ENCODE measurements around the gene C16orf82.
"Not testable (repeated sequence)": the region's sequence is repeated elsewhere in the genome, so short reads cannot be mapped to it uniquely, and the experiment has no call there.

Gene C16orf82

DNA sequence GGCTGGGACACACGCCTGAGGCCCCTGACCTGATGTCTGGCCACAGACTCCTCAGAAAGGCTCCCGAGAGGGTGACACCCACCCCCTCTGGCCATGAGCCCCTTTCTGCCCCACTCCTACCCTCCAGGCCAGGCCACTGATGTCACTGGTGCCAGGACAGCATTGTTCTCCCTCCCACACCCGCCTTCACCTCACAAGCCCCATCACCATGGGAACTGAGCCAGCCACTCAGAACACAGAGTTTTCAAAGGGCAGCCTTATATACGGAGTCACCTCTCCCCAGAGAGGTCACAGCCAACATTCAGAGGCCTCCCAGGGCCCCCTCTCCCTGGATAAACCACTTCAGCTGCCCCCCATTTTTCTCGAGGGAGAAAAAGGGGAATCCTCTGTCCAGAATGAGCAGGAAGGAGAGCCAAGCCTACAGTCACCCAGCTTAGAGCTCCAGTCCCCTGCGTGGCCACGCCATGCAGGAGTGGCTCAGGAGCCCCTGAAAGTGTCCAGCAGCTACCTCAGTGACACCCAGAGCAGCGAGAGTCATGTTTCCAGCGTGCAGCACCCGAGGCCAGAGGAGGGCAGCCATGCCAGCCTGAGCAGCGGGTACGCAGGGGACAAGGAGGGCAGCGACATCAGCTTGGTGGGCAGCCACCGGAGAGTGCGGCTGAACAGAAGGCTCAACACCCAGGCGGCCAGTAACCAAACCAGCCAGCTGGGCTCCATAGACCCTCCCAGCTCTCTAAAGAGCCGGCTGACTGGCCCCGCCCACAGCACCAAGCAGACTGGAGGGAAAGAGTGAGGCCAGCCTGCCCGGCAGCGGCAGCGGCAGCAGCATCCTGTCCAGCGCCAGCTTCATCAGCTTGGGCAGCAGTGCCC lies at the start of gene C16orf82:
Gene C16orf82 (plus strand): TSS at position 260 of the 870 bp plus-strand sequence.
- DNase-seq, result no peak

DNA sequence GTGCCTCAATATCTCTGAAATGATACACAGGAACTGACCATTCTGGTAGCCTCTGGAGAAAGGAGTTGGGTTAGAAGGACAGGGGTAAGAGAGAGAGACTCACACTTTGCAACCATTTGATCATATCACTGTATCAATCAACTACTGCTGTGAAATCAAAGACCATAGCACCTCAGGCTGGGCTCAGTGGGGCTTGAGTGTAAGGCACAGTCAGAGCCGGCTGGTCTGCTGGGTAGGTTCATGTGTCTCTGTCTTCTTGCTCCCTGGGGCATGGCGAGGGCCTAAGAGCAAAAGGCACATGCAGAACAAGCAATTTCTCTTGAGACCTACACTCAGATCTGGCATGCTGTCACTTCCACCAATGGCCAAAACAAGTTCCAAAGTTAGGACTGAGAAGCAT lies 46.7 kb upstream of the C16orf82 start:
- no peak for DNase-seq

DNA sequence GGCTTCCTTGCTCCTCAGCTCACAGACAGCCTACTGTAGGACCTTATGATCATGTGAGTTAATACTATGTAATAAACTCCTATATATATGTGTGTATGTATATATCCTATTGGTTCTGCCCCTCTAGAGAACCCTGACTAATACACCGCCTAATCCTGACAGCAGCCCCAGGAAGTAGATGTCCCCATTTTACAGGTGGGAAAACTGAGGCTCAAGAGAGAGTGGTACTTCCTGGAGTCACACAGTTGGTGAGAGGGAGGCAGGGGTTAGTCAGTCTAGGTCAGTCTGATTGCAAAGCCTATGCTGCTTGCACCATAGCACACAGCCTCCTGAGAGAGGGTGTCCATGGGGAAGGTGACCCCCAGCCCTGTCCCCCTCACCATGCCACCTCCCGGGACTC lies 42.7 kb upstream of the C16orf82 start:
- no peak for DNase-seq

DNA sequence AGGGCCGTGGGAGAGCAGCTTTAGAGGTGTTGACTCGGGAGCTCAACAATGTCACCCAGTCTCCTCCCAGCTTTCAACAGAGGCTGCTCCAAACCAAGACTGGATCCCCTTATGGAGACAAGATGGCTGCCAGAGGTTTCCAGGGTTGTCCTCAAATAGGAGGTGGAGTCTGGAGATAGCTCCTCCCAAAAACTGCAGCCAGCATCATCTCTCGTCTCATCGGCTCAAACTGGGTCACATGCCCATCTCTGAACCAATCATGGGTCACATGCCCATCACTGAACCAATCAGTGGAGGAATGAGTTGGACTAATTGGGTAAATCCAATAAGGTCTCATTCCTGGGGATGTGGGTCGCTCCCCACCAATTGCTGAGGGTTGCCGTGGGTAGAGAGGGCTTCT lies 41.1 kb upstream of the C16orf82 start:
- no peak for DNase-seq

DNA sequence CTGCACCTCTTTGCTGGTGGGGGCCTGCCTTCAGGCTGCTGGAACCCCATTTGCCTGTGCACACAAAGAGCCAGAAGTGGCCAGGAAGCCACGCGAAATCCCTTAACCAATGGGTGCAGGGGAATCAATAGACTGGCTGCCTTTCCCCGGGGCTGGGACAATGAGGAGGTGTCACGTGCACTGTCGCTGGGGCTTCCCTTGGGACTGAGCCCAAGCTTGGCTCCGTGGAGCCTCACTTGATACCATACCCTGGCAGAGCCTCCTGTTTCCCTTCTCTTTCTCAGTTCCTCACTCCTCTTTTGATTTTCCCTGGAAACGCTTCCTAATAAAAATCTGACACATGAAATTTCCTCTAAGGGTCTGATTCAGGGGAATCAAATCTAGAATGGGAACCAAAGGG lies 38.8 kb upstream of the C16orf82 start:
- DNase-seq, result no peak

DNA sequence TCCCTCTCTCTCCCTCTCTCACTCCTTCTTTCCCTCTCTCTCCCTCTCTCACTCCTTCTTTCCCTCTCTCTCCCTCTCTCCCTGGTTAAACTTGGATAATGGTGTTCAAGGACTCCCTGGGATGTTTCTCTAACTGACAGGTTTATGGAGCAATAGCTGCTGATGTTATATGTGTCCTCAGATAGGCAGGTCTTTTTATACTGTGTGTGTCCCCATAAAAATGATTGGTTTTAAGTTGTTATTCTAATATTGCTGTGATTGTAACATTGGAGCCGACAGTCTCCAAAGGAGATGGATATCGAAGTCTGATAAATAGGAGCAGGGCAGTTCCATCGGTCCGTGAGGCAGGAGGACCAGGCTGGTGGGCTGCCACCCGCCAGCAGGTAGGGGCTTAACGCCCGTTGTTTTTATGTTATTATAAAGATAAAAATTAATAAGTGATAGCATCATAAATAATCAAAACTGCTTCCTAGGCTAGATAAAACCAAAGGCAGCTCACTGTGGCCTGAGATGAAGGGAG lies 38.1 kb upstream of the C16orf82 start:
- no peak for DNase-seq

DNA sequence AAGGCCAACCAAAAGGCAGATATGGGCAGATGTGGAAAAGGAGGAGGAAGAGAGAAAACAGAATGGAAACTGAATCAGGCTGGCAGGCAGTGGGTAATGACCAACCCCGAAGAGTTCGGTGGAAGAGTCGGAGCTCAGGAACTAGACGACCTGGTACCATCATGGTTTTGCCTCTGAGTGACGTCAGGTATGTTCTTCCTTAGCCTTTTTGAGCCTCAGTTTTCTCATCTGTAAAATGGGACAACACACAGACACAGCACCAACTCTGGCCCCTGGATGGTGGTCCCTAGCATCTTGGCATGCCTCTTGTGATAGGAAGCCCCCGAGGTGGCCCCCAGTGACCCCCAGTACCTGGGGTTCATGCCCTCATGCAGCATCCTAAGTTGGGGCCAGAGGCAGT lies 37.2 kb upstream of the C16orf82 start:
- no peak for DNase-seq

DNA sequence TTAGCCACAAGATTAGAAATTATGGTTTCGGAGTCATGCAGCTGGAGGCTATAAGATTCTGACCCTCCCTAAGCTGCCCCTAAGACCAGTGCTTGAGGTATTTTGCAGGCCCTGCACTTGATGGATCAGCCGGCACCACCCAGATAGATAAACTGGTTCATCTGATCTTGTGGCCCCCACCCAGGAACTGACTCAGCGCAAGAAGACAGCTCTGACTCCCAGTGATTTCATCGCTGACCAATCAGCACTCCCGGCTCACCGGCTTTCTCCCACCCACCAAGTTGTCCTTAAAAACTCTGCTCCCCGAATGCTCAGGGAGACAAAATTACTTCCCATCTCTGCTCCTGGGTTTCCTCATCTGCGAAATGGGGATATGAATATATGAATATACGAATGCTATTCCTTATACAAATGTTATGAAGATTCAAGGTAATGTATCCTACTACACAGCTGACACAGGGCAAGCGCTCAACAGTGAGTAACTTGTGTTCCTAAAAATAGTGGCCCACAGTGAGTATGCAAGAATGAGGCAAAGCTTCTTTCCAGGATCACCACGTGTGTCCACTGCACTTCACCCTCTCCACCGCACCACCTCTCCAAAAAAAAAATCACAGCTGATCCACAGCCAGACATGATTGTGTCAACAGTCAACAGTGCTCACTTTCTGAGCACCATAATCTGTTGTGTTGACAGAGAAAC lies 33.3 kb upstream of the C16orf82 start:
- no peak for DNase-seq

DNA sequence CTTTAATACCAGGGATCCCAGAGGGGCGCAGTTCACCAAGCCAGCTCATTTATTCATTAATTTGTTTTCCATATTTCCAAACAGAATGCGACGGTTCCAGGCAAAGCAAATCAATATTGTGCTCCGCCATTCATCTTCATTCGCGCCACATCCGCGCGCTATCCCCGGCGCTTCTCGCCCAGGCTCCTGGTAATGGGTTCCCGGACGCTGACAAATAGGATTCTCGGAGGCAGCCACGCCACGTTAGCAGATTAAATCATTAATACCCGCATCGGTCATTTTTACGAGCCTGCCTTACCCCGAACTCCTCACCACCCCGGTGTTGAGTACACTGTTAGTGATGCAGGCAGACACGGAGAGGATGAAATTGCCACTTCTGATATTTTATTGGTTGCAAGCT lies 26.0 kb upstream of the C16orf82 start:
- DNase-seq, result no peak

DNA sequence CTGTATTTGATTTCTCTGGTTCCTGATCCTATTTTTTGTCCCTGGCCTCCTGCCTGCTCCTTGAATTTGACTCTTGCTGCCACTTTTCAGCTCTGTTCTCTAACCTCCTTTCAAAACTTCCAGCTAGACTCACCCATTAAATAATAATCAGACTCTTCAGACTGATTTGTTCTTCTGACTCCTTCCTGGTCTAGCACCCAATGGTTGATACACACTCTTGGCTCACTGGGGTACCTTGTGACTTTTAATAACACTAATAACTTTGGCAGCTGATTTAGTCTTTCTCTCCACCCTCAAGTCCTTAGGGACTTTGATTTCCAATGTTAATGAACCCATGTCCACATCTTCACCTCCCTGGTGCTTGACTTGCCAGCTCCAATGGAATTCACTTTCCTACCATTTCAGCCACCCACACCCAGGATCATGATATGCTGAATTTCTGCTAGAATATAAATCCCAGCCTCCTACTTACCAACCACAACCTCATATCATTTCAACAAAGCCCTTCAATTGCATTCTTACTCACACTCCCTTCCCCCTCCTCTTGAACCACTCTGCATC lies 19.7 kb upstream of the C16orf82 start:
- DNase-seq, result no peak

DNA sequence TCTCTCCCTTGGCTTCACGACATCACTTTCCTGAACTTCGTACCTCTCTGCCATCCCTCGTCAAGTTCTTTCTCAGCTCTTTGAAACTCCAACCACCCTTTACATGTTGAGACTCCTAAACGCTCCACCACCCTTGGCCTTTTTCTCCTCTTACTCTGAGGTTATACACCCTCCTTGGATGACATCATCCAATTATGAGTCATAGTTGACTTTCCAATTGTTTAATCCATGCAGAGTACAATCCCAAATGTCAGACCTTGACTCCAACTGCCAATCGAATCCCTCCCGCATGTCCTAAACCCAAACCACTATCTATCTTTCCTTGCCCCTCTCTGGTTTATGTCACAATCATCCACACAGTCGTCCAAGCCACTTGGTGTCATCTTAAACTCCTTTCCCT lies 18.4 kb upstream of the C16orf82 start:
- no peak for DNase-seq

DNA sequence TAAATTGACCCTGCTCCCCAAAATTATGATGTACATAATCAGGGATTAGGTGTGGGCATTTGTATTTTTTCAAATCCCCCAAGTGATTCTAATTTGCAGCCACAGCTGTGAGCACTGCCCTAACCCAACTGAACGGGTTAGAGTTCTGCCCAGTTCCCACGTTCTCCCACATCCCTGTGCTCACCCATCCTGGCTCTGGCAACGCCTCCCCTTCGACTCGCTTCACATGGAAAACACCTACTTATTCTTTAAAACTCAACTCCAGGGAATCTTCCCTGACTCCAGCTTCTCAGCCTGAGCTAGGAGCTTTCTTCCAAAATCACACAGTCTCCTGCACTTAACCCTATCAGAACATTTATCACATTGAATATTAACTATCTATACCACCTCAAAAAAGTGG lies 17.6 kb upstream of the C16orf82 start:
- no peak for DNase-seq

DNA sequence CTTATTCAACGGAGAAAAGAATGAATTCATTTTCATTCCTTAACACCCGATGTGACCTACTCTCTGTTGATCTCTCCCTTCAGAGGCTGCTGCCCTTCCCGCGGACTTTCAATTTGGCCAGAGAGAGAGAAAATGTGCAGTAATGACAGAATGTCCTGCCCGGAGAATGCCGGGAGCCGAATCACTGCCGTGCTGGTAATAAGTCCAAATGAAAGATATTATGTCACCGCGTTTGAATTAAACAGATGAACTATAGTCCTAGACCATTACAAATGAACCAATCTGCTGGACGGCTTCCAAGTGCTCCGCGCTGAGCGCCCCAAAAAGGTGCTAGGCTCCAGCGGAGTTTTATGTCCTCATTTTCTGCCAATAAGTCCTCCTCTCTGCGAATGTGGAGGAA lies 14.7 kb upstream of the C16orf82 start:
- DNase-seq, result no peak

DNA sequence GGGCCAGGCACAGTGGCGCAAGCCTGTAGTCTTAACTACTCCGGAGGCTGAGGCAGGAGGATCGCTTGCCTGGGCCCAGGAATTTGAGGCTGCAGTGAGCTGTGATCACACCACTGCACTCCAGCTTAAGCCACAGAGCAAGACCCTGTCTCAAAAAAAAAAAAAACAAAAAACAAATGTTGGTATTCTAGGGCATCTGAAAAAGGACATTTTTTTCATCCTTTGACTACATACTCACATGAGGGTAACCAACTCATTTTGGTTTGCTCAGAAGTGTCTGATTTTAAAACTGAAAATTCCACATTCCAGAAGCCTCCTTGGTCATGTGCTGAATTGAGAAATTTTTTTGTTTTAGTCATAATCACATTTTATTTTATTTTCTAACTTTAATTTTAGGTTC lies 12.7 kb upstream of the C16orf82 start:
- DNase-seq, result no peak

DNA sequence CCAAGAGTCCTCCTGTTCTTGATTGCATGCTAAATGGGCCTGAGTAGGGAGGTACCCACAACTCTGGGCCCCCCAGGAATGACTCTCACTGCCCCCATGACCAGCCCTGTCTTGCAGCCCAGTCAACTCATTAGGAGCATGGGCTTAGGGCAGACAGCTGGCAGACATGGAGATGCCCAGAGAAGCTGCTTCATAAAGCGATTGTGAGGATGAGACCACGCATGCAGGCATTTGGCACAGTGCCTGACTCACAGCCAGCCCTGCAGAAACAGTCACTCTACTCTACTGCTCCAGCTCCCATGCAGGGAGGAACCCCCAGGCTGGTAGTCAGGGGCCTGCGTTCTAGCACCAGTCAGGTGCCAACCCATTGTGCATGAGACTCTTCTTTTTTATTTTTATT lies 8.4 kb upstream of the C16orf82 start:
- no peak for DNase-seq

DNA sequence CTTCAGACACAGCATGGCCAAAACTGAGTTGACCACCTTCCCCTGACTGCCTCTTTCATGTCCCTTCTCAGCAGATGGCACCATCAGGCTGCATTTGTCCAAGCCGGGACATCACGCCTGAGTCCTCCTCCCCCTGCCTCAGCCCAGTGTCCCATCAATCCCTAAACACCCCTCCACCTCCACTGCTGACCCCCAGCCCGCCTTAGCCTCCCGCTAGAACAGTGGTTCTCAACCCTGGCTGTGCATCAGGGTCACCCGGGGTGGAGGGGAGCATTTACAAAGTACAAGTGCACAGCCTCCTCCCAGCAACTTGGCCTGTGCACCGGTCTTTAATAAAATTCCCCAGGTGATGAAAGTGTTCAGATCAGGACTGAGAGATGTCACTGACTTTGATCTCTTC lies 4.0 kb downstream of the C16orf82 start:
- DNase-seq, result no peak

DNA sequence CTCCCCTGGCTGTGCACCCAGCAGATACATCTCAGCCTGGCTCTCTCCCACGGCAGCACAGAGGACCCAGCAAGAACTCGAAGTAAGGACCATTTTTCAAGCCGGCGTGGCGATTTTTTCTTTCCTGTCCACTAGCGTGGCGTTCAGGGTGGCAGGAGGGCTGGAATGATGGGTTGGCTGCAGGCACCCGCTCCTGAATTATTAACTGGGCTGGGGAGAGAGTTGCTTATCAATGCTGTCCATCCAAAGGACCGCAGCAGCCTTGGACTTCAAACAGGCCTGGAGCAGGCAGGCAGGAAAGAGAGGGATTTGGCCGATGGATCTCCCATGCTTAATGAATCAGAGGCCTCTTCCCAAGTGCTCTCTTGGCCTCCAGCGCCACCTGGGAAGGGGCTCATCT lies 7.0 kb downstream of the C16orf82 start:
- no peak for DNase-seq

DNA sequence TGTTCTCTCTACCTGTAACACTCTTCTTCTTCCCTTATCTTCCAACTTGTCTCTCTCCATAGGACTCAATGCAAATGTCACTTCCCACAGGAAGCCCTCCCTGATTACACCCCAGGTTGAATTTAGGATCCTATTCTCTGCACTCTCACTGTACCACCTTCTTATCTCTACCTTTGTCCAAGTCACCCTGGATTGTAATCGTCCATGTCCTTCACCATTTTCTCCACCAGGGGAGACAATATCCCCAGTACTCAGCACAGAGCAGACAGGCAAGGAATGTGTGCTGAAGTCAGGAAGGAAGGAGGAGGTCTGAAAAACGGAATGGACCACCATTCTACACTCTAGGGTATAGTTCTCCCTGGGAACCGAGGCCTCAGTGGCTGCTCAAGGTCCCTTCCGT lies 14.2 kb downstream of the C16orf82 start:
- no peak for DNase-seq

DNA sequence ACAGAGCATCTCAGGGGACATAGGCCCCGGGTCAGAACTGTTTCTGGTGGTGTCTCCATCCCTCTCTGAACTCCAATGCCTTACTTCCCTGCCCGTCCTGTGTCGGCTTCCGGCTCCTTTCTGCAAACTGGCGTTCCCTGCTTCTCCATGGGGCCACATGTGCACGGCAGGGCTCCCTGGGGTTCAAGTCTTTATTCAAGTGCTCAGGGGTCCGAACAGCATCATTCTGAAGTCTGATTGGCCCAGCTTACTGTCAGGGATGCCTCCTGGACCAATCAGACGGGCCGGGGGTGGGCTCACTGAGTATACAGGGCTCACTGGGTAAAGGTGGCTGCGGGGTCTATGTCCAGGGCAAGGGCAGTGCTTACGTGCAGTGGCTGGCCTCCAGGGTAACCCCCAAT lies 17.1 kb downstream of the C16orf82 start:
- DNase-seq, result no peak

DNA sequence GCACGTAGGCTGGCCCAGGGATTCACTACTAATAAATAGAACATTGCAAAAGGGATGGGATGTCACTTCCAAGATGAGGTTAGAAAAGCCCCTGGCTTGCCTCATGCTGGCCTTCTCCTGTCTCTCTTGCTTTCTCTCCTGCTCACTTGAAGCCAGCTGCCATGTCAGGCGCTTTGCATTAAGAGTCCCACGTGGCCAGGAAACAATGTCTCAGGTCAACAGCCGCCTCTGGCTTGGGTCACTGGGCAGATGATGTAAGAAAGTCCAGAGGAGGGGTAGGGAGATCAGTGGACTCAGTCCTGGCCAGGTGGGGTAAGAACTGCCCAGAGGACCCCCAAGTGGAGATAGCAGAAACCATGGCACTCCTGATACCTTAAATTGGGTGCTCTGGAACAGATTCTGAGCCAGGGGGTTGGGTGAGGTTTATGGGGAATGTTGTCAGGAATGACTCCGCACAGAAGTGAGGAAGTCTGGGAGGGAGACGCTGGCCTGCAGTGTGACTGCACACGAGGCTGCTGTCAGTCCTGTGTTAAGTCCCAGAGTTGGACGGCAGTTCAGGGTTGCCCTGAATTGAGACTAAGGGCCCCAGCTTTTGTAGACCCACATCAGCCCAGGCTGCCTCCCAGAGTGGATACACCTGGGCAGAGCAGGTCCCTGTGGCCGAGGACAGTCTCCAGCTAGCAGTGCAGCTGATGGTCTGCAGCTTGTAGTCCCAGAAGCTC lies 17.7 kb downstream of the C16orf82 start:
- no peak for DNase-seq

DNA sequence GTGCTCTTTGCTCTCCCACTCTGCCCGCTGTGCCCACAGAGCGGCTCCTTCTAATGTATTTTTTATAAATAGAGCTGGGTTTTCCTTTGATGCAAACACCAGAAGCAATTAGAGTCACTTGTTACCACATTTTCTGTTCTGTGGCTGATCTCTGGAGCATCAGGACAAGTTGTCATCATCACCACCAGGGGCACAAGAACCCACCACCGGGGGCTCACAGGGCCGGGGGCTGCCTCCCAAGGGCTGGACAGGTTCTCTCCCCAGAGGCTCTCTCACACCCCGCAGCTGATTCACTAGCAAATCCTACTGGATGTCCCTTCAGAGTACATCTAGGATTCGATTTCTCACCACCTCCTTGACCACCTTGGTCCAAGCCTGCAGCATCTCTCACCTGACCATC lies 18.5 kb downstream of the C16orf82 start:
- DNase-seq, result no peak

DNA sequence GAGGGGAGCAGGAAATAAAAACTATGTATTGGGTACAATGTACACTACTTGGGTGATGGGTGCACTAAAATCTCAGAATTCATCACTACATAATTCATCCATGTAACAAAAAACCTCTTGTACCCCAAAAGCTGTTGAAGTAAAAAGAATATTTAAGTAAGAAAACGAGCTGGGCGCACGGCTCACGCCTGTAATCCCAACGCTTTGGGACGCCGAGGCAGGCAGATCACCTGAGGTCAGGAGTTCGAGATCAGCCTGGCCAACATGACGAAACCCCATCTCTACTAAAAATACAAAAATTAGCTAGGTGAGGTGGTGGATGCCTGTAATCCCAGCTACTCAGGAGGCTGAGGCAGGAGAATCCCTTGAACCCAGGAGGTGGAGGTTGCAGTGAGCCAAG lies 19.3 kb downstream of the C16orf82 start:
- not testable (repeated sequence) for DNase-seq

DNA sequence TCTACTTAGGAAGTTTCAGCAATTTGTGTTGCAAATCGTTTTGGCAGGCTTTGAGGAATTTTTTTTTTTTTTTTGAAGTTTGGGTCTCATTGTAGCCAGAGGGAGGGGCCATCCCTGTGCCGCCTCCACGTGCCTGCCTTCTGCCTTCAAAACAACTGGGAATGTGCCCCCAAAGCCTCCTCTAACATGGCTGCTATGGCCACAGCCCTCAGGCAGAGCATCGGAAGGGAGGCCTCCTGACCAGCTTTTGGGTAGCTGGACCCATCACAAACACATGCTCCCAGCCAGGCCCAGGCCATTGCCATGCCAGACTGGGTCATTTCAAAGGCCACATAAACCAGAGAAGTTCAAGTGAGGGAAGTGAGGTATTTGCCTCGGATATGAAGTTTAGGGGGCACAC lies 21.5 kb downstream of the C16orf82 start:
- no peak for DNase-seq

Measured in stimulated activated CD4-positive, alpha-beta T cell treated with anti-CD3 and anti-CD28 coated beads, Interleukin-12 subunit alpha, Interleukin-12 subunit beta, amount 100 ng/mL, for 4 hours (primary cell).